NCI-H1092 treated with DMSO at 0.1 percent for 48 hours (cell line): ENCODE measurements around the gene MIER3.

ENCODE experiments used
- DNase-seq: peaks from one replicate; lab custom pipeline; 2025; lab: John Stamatoyannopoulos, UW

MIER3 gene

GRCh38 chr5:56896763-56897162, 55.2 kb downstream of the MIER3 start:
- no peak for DNase-seq

- no peak for DNase-seq
Measured at GRCh38 chr5:56893251-56893951, 58.5 kb downstream of the MIER3 start.

- no peak for DNase-seq
Measured at GRCh38 chr5:56881571-56881970, 70.4 kb downstream of the MIER3 start.

GRCh38 chr5:56876327-56876726, 75.6 kb downstream of the MIER3 start:
- no peak for DNase-seq

GRCh38 chr5:56873056-56873455, 78.9 kb downstream of the MIER3 start:
- DNase-seq = no peak

GRCh38 chr5:56871777-56872176, 80.1 kb downstream of the MIER3 start:
- no peak for DNase-seq
